AG10803 (cell line): ENCODE data around the gene ELFN2.

Experiments
- DNase-seq: peaks from one replicate; pipeline ENCODE4 v3.0.0; 2010; ENCODE audit warnings: low read depth
- H3K4me3 ChIP-seq: 2 replicates; pipeline ENCODE4 v1.5.1; 2011; ENCODE audit warnings: mild to moderate bottlenecking, low read length, control low read depth
- CTCF ChIP-seq: conservative IDR thresholded peaks from 2 replicates; pipeline ENCODE4 v1.5.1; 2011; ENCODE audit warnings: mild to moderate bottlenecking, low read length, control low read depth, inconsistent platforms

Gene ELFN2

GRCh38 chr22:37344735-37345449 lies 82.4 kb downstream of the ELFN2 start:
- H3K4me3 ChIP-seq: no peak overlapping the region
- no peak for DNase-seq
- TF ChIP-seq CTCF: no peak

DNA sequence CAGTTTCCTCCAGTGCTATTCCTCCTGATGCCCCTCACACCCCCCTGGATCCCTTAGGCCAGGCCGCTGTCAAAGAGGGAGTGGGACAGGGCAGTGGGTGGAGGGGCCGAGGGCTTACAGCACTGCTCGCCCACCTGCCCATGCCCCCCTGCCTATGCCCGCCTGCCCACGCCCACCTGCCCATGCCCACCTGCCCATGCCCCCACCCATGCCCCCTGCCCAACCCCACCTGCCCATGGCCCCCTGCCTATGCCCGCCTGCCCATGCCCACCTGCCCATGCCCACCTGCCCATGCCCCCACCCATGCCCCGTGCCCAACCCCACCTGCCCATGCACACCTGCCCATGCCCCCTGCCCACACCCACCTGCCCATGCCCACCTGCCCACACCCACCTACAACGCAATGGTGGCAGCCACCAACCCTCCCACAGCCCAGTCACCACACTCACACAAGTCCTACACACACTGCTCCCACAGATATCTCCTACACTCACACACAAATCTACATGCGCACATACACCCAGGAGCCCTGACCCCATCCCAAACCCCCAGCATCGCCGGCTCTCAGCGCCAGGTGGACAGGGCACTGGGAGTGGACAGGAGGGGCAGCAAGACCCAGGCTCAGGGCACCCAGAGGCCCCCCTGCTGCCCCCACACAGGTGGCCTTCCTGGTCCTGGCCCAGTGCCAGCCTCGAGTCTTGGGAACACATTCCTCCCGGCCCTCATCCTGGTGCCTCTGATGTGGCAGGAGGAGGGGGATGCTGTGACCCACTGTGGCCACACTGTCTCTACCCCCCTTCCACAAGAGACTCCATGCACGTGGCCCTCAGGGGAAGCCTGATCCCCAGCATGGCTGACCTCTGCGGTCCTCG lies 83.2 kb downstream of the ELFN2 start:
- DNase-seq: no peak
- TF ChIP-seq CTCF: no peak
- H3K4me3 ChIP-seq: no peak overlapping the region

DNA sequence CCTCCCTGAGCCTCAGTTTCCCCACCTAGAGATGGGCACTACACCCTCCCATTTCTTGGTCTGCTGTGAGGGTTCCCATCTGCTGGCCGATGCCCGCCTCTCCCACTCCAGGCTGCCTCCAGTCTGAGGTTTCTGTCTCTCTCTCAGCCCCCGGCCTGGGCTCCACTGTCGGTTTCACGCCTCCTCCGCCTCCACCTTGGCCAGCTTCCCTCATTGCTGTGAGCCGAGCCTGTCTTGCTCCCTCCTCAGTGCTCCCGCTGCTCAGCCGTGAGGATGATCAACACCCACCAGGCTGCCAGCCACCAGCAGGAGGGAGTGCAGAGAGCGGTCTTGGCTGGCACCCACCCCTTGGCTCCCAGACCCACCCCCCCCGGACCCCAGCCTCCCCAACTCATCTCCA lies 83.9 kb downstream of the ELFN2 start:
- no peak overlapping the region for H3K4me3 ChIP-seq
- DNase-seq: no peak
- TF ChIP-seq CTCF: no peak

DNA sequence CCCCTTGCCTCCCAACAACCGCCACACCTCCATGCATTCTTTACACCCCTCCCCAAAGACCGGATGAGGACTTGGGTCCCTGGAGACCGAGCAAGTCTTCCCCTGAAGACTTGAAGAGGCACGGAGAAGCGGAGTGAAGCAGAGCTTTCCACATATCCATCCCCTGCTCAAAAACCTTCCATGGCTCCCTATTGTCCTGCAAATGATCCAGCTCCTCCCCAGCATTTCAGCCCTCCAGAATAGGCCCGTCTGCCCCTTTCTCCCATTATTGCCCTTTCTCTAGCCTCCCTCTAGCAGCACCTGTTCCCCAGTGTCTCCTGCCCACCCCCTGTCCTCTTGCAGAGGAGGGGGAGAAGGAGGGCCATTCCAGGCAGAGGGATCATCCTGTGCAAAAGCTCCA lies 85.2 kb downstream of the ELFN2 start:
- DNase-seq: no peak
- no peak for TF ChIP-seq CTCF
- no peak overlapping the region for H3K4me3 ChIP-seq

- no peak overlapping the region for H3K4me3 ChIP-seq
- no peak for TF ChIP-seq CTCF
- DNase-seq: no peak
These were observed 86.7 kb downstream of the ELFN2 start for GRCh38 chr22:37340331-37341262.

DNA sequence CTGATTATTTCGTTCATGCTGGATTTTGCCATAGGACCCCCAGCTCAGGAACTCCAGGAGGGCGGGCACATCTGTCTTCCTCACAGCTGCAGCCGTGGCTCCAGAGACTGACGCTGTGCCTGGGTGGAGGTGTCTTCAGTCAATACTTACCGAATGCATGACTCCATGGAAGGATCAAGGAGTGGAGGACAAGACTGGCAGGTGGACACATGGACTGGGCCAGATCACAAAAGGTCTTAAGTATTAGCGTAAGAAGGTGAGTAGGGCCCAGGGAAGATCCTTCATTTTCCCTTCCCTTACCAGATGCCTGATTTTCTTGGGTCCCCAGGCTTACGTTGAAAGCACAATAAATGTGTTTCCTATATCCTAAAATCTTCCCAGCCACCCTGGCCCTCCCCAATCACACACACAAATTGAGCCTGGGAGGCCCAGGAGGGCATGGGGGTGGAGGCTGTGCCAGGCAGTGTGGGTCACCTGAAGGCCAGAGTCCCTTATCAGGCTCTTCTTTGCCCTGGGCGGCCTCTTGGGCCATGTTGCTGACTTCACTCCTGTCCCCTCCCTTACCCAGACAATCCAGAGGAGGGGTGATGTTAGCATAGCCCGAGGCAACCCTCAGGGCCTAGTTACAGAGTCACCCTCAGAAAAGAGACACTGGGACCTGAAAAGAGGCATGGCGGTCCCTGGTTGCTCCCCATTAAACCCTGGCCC lies 88.6 kb downstream of the ELFN2 start:
- TF ChIP-seq CTCF: no peak
- no peak for DNase-seq
- H3K4me3 ChIP-seq: no peak overlapping the region
